Heart left ventricle (tissue), 16 donors: ENCODE measurements around the gene CRIM1. TPM values are rescaled to one million over a fixed set of nuclear protein-coding genes. Genes with fewer than 3 reads are reported as not detected.

Source experiments
- ATAC-seq, 4 donors: fragments of 200-7000 bp; cut with Tn5 transposase; one replicate each; pipeline ENCODE4 v1.9.1; 2020 to 2022; ENCODE audit warnings: moderate library complexity in 4 of 4, mild to moderate bottlenecking in 3 of 4, moderate number of reproducible peaks in 1 of 4
- DNase-seq, 5 donors: peaks; one replicate each; pipeline ENCODE4 v3.0.0-alpha.2; 2020
- H3K27ac ChIP-seq, 12 donors: fragments of 200-600 bp; sonication (generic) in 4 of 12; one replicate each; pipeline versions ENCODE4 v1.5.0 to v1.8.0; 2016 to 2022; ENCODE audit warnings: mild to moderate bottlenecking in 2 of 12
- H3K27me3 ChIP-seq, 9 donors: fragments of 200-600 bp; sonication (generic) in 2 of 9; one replicate each; pipeline versions ENCODE4 v1.5.1 to v1.8.0; 2016 to 2022; ENCODE audit warnings: mild to moderate bottlenecking in 3 of 9
- H3K36me3 ChIP-seq, 9 donors: fragments of 200-600 bp; sonication (generic) in 2 of 9; one replicate each; pipeline versions ENCODE4 v1.5.0 to v1.8.0; 2018 to 2022; ENCODE audit warnings: mild to moderate bottlenecking in 2 of 9
- H3K4me1 ChIP-seq, 12 donors: fragments of 200-600 bp; sonication (generic) in 4 of 12; one replicate each; pipeline versions ENCODE4 v1.5.0 to v1.8.0; 2016 to 2022; ENCODE audit warnings: mild to moderate bottlenecking in 3 of 12
- H3K4me3 ChIP-seq, 12 donors: fragments of 200-600 bp; sonication (generic) in 4 of 12; one replicate each; pipeline versions ENCODE4 v1.5.0 to v1.8.0; 2017 to 2022; ENCODE audit warnings: mild to moderate bottlenecking in 9 of 12, moderate library complexity in 4 of 12
- H3K9me3 ChIP-seq, 12 donors: fragments of 200-600 bp; sonication (generic) in 4 of 12; one replicate each; pipeline versions ENCODE4 v1.5.0 to v1.8.0; 2016 to 2022; ENCODE audit warnings: mild to moderate bottlenecking in 1 of 12
- CTCF ChIP-seq, 12 donors: fragments of 200-600 bp; sonication (generic) in 4 of 12; IDR thresholded peaks; one replicate each; pipeline versions ENCODE4 v1.5.0 to v1.8.0; 2018 to 2022; ENCODE audit warnings: antibody characterized with exemption in 12 of 12, mild to moderate bottlenecking in 5 of 12
- POLR2A ChIP-seq, 2 donors: fragments of 450-650 bp; IDR thresholded peaks; one replicate each; pipeline ENCODE4 v1.6.1; 2017; ENCODE audit warnings: antibody characterized with exemption in 2 of 2, mild to moderate bottlenecking in 2 of 2, moderate library complexity in 2 of 2
- WGBS, 4 donors: extraction: QIAGEN DNeasy Blood & Tissue Kit in 2 of 4; methylation state at CpG; one replicate each; pipeline versions ENCODE4 v1.1.5 to v1.1.7; 2013 to 2018; 5-methylcytosine and 5-hydroxymethylcytosine counted together
- intact Hi-C, 10 donors: fragments of 100-400 bp; cut with DNase I; formaldehyde crosslinking; loops; one replicate each; pipeline versions ENCODE4 v1.11.1 to v1.14.2; 2022
- polyA plus RNA-seq, 2 donors: library from polyadenylated mRNA; stranded (reverse); fragments of 200-250 nt; gene quantifications; one replicate each; pipeline ENCODE4 v1.2.3, GENCODE V29; 2013
- total RNA-seq, 9 donors: library from RNA; depleted of rRNA in 2 of 9; stranded (reverse); fragments of >200 nt in 2 of 9; fragmentation: NEBNext Ultra II Directional in 3 of 9; extraction: Animal tissue kit (Norgen Biotek cat#: 25700) in 3 of 9; gene quantifications; one replicate each; pipeline versions ENCODE4 v1.1.0 to v1.2.4, GENCODE V29; 2016 to 2023
- donor health status: ischemic (EF 13 %, LVEDD 7.1; RV severe dilation, severe dysfunction).
- donor health status: healthy with polysubstance abuse.
- donor health status: DM: no; HTN: yes; CAD: no.
- donor health status: DM: no; HTN: no; CAD: no.
- donor health status: ischemic (EF 25% LVEDD 6.9; RV normal size, moderate dysfunction).
- donor health status: ischemic (EF 25% LVEDD 5.7; RV mildly dilated, moderate dysfunction).
- donor health status: healthy.
- donor health status: DM: yes; HTN: yes; CAD: no.
- donor health status: ischemic (EF 35%, LVEDD 5.7; RV mildly dilated, moderate dysfunction).
- donor health status: nonischemic (EF 11% LVEDD 7.7; RV severe dilation, severe dysfunction).
- donor health status: DM: yes; HTN: yes; CAD: no.
- donor health status: PGD.
- donor health status: ischemic (EF 29% LVEDD 5.4; RV normal size, mild dysfunction).
- donor health status: nonischemic (EF 23%, LVEDD 6.1; RV moderate dilation, normal function).

The CRIM1 gene
- total and polyA plus RNA-seq, 11 donors = 14.7 to 120 (median 81.8) TPM

GRCh38 chr2:36446294-36446693 is 90.7 kb downstream of the CRIM1 start:
- peaks cover 0 to 73% (median 36%) of the 10 kb centered on the region in 9 donors for H3K36me3 ChIP-seq
- H3K4me1 ChIP-seq = peaks cover 9 to 57% (median 33%) of the 10 kb centered on the region in 12 donors
- H3K27ac ChIP-seq = no peak overlapping the region

GRCh38 chr2:36449213-36449612 is 93.6 kb downstream of the CRIM1 start:
- Histone ChIP-seq H3K4me3 (no peak overlapping the region), H3K36me3 (peaks cover 0 to 49% (median 17%) of the 10 kb centered on the region in 9 donors), H3K27me3 (no peaks in the 10 kb centered on the region), H3K27ac (peak overlapping the region in 8 of 12 donors; percentile 9 to 76 (median 70)), H3K9me3 (no peaks in the 10 kb centered on the region), H3K4me1 (peaks cover 9 to 71% (median 42%) of the 10 kb centered on the region in 12 donors)
- intact Hi-C loops = no loop called here
- ATAC-seq (peak in 2 of 4 donors; percentile 8 to 9), DNase-seq (no peak)
- TF ChIP-seq CTCF (IDR thresholded peaks at IDR 0.05) (no peak), POLR2A (IDR thresholded peaks at IDR 0.05) (no peak)
- WGBS, 4 donors = 84 to 95% (median 90%) methylated on average over 7 of the region's 7 CpGs

More at GRCh38 chr2:36446294-36446693, 90.7 kb downstream of the CRIM1 start:
- ATAC-seq (no peak), DNase-seq (no peak)
- Histone ChIP-seq H3K4me3 (no peak overlapping the region), H3K9me3 (no peaks in the 10 kb centered on the region), H3K27me3 (no peaks in the 10 kb centered on the region)
- intact Hi-C loops = no loop called here
- TF ChIP-seq CTCF (IDR thresholded peaks at IDR 0.05) (no peak), POLR2A (IDR thresholded peaks at IDR 0.05) (no peak)
- WGBS, 4 donors = 74 to 82% (median 79%) methylated on average over 3 of the region's 3 CpGs

- intact Hi-C loops = loop anchor here in 3 of 10 donors (5.0 kb wide), 3 partner anchors 33 to 93 kb away; partner anchors contain the start of gene CRIM1 (in 1 of the 3)
- Histone ChIP-seq H3K27ac (peak overlapping the region in 8 of 12 donors; percentile 9 to 76 (median 70)), H3K27me3 (no peaks in the 10 kb centered on the region), H3K4me3 (no peak overlapping the region), H3K36me3 (peaks cover 0 to 41% (median 11%) of the 10 kb centered on the region in 9 donors), H3K4me1 (peaks cover 9 to 79% (median 48%) of the 10 kb centered on the region in 12 donors), H3K9me3 (no peaks in the 10 kb centered on the region)
- DNase-seq (no peak), ATAC-seq (peak; percentile 37 to 59 (median 53))
- WGBS, 4 donors = 41 to 50% (median 44%) methylated on average over 6 of the region's 6 CpGs
- TF ChIP-seq POLR2A (IDR thresholded peaks at IDR 0.05) (no peak), CTCF (IDR thresholded peaks at IDR 0.05) (no peak)
Observed at GRCh38 chr2:36449943-36450392, 94.4 kb downstream of the CRIM1 start.

- Histone ChIP-seq H3K4me1 (peaks cover 12 to 86% (median 54%) of the 10 kb centered on the region in 12 donors), H3K4me3 (no peak overlapping the region), H3K27me3 (no peaks in the 10 kb centered on the region), H3K27ac (peak overlapping the region in 8 of 12 donors; percentile 9 to 76 (median 70)), H3K9me3 (no peaks in the 10 kb centered on the region), H3K36me3 (peaks cover 0 to 35% (median 6%) of the 10 kb centered on the region in 9 donors)
- no peak for TF ChIP-seq POLR2A (IDR thresholded peaks at IDR 0.05)
- no peak for TF ChIP-seq CTCF (IDR thresholded peaks at IDR 0.05)
- ATAC-seq = peak in 3 of 4 donors; percentile 50 to 77 (median 52)
- intact Hi-C loops = loop anchor here in 3 of 10 donors (5.0 kb wide), 3 partner anchors 33 to 93 kb away; partner anchors contain the start of gene CRIM1 (in 1 of the 3)
- WGBS, 4 donors = 45 to 56% (median 51%) methylated on average over 5 of the region's 5 CpGs
- DNase-seq = no peak
Observed at GRCh38 chr2:36450466-36451196, 95.1 kb downstream of the CRIM1 start.
